GM18498 (cell line): ENCODE measurements around the gene MAPRE3.
A peak's percentile ranks its signal among the peaks of the same experiment; 100 is the strongest.

Source experiments
- ATAC-seq: cut with Tn5 transposase; IDR thresholded peaks from one replicate; pipeline ENCODE4 v1.9.1; 2021; ENCODE audit warnings: mild to moderate bottlenecking, moderate library complexity; ENCODE audit not compliant: unreplicated experiment

MAPRE3 gene

DNA sequence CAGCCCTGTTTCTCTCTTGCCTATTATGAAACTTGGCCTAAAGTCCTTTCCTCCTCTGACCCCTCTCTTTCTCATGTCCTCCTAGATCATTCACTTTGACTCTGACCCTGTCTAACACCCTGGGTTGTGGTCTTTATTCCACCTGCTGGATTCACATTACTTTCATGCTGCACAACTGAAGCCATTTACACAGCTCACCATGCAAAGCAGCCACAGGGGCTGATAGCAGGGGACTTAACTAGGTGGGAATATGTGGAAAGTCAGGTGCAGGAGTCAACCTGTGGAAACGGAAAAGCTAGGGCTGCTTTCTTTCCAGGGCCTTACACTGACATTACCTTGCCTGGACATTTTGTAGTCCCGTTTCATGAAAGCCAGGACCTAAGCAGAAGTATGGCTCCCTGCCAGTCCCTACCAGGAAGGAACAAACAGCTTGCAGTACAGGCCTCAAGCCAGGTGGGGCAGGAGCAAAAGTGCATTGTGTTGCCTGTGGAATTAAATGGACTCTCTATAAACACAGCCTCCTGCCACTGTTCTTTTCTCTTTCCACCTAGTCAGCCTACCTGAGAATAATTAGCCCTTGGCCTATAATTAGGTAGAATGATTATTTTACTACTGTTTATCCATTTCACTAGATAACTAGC is 11.8 kb downstream of the MAPRE3 start:
- ATAC-seq, result peak; percentile 52

DNA sequence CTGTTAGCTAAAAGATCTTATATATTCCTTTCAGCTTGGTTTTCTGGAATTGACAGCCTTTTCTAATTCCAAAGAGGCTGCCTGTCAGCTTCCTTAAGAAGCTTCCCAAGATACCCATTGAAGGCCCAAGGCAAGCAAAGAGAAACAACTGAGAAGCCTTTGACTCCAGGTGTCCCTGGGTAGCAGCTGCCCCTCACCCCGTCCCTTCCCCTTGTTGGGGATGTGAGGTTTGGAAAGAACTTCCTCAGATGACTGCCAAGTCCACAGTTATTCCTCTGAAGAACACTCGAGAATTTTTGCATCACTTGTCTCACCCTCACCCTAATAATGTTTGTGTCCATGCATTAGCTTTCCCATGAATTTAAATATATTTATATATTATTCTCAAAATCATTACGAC is 13.3 kb downstream of the MAPRE3 start:
- ATAC-seq, result no peak

DNA sequence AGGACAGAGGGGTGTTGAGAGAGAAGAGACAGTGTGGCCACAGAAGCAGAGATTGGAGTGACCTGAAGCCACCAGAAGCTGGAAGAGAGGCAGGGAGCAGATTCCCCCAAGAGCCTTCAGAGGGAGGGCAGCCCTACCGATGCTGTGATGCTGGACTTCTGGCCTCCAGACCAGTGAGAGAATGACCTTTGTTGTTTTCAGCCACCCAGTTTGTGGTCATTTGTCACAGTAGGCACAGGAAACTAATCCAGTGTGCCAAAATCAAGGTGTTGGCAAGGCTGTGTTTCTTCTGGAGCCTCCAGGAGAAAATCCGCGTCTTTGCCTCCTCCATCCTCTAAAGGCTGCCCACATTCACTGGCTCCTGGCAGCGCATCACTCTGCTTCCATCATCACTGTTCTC is 15.4 kb downstream of the MAPRE3 start:
- ATAC-seq, result no peak

DNA sequence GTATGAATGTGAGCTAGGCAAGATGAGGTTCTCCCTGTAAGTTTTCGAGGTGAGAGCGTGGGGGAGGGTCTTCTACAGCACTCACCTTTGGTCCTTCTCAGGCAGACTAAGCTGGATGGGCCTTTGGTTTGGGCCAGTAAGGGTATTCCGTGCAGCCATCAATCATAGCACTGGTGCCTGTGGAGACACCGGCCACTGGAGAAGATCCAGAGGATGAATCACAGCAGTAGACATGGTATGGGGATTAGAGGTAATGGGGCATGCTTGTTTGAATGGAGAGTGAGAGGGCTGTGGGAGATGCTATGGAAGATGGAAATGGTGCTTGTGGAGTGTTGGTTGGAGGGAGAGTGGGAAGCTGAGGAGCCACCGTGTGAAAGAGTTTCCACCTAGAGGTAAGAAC is 16.1 kb downstream of the MAPRE3 start:
- no peak for ATAC-seq

GRCh38 chr2:26988058-26988860 is 17.8 kb downstream of the MAPRE3 start:
- ATAC-seq, result no peak

DNA sequence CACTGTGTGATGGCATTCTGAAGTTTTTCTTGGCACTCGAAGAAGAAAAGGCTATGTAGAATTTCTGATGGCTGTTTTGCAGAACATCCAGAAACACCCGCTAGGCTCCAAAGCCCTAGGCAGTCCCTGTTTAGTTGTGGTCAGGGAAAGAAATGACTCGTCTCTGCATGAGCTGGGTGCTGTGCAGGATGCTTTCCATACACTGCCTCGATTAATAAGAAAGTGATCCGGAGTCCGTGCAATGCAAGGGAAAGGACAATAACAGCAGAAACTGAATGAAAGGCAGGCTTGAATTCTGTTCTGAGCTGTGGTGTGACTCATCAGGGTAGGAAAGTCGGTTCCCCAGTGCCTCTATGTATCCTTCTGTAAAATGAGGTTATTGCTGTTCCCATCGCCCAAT is 18.7 kb downstream of the MAPRE3 start:
- ATAC-seq, result no peak

- ATAC-seq, result no peak
These were observed 21.3 kb downstream of the MAPRE3 start for GRCh38 chr2:26991717-26992116.

DNA sequence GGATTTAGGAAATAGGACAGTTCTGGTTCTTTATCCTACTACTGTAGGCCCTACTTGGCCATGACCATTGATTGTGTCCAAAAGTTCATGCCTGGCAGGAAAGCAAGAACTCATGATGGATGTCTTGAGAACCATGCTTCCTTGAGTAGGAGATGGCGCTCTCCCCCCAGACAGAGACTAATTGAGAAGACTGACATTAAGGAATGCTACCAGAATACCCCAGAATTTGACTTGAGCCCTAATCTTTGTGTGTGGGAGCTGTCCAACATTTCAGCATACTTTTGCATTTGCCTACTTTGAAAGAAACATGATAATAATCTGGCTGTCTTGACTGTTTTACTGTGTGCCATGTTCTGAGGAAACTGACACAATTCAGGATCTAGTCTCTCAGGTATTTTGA is 23.3 kb downstream of the MAPRE3 start:
- no peak for ATAC-seq

DNA sequence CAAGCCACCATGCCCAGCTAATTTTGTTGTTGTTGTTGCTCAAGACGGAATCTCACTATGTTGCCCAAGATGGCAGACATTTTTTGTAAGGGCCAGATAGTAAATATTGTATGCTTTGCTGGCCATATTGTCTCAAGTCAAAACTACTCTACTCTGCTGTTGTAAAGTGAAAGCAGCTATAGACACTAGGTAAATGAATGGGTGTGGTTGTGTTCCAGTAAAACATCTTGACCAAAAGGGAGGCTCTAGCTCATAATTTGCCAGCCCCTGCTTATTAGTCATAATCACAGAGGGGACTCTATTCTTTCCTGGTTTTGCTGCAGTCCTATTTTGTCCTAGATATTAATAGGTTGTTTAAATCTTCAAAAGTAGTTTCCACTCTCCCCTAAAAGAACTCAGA is 24.5 kb downstream of the MAPRE3 start:
- ATAC-seq, result no peak

GRCh38 chr2:26997394-26997793 is 27.0 kb downstream of the MAPRE3 start:
- no peak for ATAC-seq

DNA sequence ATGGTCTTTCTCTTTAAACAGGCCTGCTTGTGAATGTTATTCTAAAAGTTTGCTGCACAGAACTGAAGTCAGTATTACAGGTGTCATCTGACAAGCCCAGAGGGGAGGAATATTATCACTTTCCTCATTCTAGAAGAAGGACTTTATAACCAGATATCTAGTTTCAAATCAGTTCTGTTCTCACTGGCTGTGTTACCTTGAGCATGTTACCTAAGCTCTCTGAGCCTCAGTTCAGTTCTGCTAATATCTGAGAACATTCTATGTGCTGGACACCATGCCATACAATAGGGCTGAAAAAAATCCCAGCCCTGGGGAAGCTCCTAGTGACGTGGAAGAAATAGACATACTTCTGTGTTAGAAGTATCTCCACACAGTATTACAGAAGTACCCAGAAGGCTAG is 27.9 kb downstream of the MAPRE3 start:
- no peak for ATAC-seq

- no peak for ATAC-seq
These were observed 29.8 kb downstream of the MAPRE3 start for GRCh38 chr2:27000228-27000627.

DNA sequence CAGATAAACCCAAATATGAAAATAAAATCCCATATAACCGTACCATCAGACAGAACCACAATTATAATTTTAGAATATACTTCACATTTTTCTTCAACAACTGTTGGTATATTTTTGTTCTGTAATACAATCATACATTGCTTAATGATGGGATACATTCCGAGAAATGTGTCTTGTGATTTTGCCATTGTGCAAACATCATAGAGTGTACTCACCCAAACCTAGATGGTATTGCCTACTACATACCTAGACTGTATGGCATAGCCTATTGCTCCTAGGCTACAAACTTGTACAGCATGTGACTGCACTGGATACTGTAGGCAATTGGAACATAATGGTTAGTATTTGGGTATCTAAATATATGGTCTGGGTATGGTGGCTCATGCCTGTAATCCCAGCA is 30.6 kb downstream of the MAPRE3 start:
- ATAC-seq, result no peak

- ATAC-seq, result no peak
These were observed 31.5 kb downstream of the MAPRE3 start for GRCh38 chr2:27001950-27002349.

DNA sequence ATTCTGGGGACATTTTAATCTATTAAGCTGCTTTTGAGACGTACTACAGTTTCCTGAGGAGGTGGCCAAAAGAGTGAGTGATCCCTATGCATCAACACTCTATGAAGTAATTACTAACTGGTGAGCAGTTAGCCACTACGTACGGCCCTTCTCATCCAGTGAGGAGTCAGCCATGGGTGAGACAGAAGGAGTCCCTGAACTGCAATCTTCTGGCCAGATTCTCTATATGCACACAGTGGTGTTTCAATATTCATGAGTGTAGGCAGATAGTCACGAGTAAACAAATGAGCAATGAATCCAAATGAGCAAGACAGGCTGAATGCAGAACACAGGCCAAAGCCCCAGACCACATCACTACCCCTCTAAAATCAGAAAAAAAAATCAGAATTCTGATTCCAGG is 32.6 kb downstream of the MAPRE3 start:
- no peak for ATAC-seq

GRCh38 chr2:27003857-27004256 is 33.4 kb downstream of the MAPRE3 start:
- ATAC-seq, result no peak

GRCh38 chr2:27006602-27007415 is 36.4 kb downstream of the MAPRE3 start:
- ATAC-seq, result no peak

DNA sequence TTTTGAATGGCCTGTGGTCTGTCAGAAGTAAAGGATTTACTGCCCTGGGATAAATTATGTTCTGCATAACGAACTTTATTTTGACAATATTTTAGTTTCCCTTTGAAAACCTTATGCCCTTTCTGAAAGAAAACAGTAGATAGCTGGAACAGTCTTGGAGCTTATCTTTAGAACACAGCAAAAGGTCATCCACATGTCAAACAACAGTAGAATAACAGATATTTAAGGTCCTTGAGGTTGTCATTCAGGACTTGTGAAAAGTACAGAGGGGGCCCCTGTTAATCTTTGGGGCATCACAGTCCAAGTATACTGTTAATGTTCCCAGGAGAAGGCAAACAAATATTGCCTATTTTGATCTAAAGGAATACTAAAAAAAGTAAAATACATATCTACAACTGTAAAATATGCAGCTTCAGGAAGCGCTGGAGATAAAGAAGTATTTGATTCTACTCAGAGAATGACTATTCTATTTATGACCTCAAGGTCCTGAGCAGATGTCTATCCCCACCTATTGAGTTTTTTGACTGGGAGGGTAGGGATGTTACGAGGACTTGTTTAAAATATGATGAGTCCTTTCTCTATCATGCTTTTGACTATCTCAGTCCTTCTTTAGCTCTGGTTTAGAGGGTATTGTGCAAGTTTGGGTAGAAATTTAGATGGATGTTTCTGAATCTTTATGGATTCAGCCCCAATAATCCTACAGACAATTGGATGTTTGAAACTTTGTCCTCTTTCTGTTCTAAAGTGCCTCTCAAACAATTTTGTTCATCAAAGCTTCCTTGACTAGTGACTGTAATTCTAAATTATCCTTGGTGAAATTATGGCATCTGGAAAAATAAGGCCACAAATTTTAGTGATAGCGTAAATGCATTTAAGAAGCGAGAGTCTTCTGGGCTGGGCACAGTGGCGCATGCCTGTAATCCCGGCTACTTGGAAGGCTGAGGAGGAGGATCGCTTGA is 37.3 kb downstream of the MAPRE3 start:
- ATAC-seq, result no peak

GRCh38 chr2:27008678-27009077 is 38.2 kb downstream of the MAPRE3 start:
- no peak for ATAC-seq

DNA sequence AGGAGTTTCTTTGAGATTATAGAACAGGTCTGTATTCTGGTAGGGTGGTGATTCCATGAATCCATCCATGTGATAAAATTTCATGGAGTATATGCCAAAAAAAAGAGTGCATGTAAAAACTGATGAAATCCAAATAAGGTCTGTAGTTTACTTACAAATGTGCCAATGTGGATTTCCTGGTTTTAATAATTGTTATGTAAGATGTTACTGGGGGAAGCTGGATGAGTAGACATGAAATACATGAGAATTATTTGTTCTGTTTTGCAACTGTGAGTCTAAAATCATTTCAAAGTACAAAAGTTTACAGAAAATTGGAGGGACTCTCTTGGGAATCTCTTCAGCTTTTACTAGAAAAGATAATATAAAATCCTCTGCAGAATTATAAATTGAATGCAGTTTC is 38.6 kb downstream of the MAPRE3 start:
- no peak for ATAC-seq

DNA sequence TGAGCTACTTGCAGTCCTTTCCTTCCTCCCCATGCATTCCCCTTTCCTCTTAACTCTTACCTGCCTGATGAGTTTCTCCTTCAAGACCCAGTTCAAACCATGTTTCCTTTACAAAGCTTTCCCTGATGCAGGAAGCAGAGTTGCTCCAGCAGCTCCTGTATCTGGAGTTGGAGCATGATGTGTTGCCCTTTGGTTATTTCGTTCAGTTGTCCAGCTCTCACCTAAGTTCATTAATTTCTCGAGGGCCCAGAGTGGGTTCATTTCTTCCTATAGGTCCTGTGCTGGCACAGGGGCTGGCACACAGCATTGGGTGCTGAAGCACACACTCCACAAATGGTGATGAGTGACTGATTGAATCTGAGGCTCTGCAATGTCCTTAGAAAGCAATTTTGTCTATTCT is 39.3 kb downstream of the MAPRE3 start:
- no peak for ATAC-seq
